ENCODE results near the gene CHURC1. TPM values are rescaled to one million over a fixed set of nuclear protein-coding genes. Genes with fewer than 3 reads are reported as not detected.

Gene CHURC1
- 10 to 100 TPM; 52.4 to 79.2 (median 63.8) TPM for total RNA-seq

DNA sequence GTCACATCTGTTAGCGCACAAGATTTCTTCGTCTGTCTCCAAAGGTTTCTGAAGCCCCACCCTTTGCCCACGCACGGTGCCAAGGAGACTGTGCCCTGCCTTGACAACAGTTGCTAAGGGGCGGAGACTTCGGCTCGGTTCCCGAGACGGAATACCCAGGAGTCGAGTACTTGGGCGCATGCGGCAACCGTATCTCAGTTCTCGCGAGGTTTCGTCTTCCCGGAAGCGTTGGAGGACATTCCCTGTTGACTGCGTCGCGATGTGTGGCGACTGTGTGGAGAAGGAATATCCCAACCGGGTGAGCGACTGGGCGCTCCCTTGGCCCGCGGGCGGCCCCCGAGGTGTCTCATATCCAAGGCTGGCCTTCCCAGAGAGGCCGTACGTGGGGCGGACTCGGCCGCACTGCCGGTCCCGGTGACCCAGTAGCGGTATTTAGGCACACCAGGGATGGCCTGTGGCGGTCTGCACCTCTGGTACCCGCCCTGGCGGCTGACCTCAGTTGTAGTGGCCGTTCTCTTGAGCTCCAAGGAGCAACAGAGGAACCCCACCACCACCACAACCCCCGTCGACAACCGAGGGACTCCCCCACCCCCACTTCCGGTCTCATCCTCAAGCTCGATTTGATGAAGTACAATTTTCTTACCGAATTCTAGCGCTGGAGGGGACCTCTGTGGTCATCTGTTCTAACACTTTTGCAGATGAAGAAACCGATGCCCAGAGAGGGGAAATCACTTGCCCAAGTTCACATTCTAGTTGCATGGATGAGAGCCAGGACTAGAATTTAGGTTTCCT lies at the start of gene CHURC1:
CHURC1 (plus strand) TSS at position 219 of the 792 bp plus-strand sequence; CDS start at position 260, 41 bp downstream.
- DNase-seq (ENCODE audit: low spot score in 2 of 2): peak; percentile 99
- peak within 1 kb of the TSS; percentile 81 for H3K4me3 ChIP-seq (ENCODE audit: low read depth, poor library complexity, severe bottlenecking)
- peak in 1 of 2 donors; percentile 83 for TF ChIP-seq POLR2A (IDR thresholded peaks at IDR 0.05)
- TF ChIP-seq, protein P1, sequence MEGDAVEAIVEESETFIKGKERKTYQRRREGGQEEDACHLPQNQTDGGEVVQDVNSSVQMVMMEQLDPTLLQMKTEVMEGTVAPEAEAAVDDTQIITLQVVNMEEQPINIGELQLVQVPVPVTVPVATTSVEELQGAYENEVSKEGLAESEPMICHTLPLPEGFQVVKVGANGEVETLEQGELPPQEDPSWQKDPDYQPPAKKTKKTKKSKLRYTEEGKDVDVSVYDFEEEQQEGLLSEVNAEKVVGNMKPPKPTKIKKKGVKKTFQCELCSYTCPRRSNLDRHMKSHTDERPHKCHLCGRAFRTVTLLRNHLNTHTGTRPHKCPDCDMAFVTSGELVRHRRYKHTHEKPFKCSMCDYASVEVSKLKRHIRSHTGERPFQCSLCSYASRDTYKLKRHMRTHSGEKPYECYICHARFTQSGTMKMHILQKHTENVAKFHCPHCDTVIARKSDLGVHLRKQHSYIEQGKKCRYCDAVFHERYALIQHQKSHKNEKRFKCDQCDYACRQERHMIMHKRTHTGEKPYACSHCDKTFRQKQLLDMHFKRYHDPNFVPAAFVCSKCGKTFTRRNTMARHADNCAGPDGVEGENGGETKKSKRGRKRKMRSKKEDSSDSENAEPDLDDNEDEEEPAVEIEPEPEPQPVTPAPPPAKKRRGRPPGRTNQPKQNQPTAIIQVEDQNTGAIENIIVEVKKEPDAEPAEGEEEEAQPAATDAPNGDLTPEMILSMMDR (IDR thresholded peaks at IDR 0.05): no peak
- intact Hi-C loops (cut with DNase I; ENCODE audit: low total_unique reads): no loop called here
- 0 to 1% methylated on average over 26 to 41 of the region's 49 CpGs for WGBS, 2 donors

DNA sequence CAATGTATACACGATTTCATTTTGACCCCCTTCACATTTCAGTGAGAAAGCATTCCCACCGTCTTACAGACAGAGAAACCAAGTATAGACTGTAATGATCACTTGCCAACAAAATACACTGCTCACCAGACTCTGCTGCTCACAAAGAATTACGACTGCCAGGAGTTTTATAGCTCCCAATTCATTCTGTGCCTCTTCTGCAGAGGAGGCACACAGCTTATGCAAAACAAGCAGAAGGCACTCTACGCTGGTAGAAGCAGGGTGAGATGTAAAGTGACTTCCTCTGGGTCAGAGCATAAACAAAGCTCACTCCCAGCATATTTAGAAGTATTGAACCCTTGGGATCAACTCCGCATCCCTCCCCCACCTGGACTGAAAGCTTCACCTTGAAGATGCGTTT lies 49.1 kb upstream of the CHURC1 start:
- no peak for DNase-seq (ENCODE audit: low spot score in 2 of 2)
- no peak for TF ChIP-seq POLR2A (IDR thresholded peaks at IDR 0.05)
- TF ChIP-seq, protein P1 (IDR thresholded peaks at IDR 0.05): no peak
- intact Hi-C loops (cut with DNase I; ENCODE audit: low total_unique reads): no loop called here
- no peak overlapping the region for H3K4me3 ChIP-seq (ENCODE audit: low read depth, poor library complexity, severe bottlenecking)
- 56 to 68% methylated on average over 6 of the region's 6 CpGs for WGBS, 2 donors

DNA sequence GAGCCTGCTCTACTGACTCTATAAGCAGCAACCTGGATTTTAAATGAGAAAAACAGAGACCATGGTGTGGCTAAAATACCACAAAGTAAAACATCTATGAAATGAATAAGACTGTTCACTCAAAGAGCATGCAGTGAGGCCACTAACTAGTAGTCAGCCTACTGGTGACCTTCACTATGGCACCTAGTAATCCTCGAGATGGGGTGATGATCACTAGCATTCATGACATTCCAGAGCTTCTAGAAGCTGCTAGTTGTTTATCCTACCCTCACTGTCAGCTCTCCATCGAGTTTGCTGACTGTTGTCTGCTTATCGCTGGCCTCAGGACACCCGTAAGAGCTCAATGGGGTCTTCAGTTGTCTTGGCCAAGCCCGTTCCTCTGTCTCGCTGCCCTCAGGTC lies 48.3 kb upstream of the CHURC1 start:
- WGBS, 2 donors: 78 to 89% methylated on average over 6 of the region's 6 CpGs
- TF ChIP-seq, protein P1 (IDR thresholded peaks at IDR 0.05): no peak
- no peak for TF ChIP-seq POLR2A (IDR thresholded peaks at IDR 0.05)
- no peak for DNase-seq (ENCODE audit: low spot score in 2 of 2)
- H3K4me3 ChIP-seq (ENCODE audit: low read depth, poor library complexity, severe bottlenecking): no peak overlapping the region
- intact Hi-C loops (cut with DNase I; ENCODE audit: low total_unique reads): no loop called here

DNA sequence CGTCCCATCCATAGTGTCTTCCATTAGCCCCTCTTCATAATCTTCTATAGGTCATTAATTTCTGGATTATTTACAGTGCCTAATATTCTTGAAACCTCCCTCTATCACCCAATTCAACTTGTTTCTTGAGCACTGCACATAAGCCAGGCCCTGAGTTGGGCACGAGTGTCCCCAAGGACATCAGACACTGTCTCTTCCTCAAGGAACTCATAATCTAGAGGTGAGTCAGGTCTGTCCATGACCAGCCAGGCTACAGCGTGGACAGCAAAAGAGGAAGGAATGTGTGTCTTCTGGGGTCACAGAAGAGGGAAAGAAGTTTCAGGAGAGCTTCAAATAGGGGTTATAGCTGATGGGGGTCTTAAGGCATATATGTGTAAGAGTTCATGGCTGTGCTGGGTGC lies 47.1 kb upstream of the CHURC1 start:
- DNase-seq (ENCODE audit: low spot score in 2 of 2): no peak
- TF ChIP-seq, protein P1 (IDR thresholded peaks at IDR 0.05): no peak
- no peak for TF ChIP-seq POLR2A (IDR thresholded peaks at IDR 0.05)
- WGBS, 2 donors: 93 to 97% methylated on average over 3 of the region's 3 CpGs
- no peak overlapping the region for H3K4me3 ChIP-seq (ENCODE audit: low read depth, poor library complexity, severe bottlenecking)
- intact Hi-C loops (cut with DNase I; ENCODE audit: low total_unique reads): no loop called here

DNA sequence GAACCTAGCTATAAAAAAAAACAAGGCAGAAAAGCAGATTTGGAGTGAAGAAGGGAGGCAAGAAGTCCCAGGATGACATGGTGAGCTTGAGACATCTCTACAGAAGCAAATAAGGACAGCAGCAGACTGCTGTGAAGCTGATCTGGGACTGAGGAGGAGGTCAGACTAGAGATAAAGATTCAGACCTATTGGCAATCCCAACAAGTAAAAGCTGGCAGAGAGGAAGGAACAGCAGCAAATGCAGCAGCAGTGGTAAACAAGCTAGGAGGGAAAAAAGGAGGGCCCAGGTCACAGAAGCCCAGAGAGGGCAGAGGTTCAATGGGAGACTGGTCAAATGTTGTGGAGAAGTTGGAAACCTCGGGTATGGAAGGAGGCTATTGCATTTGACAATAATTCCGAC lies 45.9 kb upstream of the CHURC1 start:
- WGBS, 2 donors: 79 to 90% methylated on average over 2 of the region's 2 CpGs
- no peak for TF ChIP-seq POLR2A (IDR thresholded peaks at IDR 0.05)
- TF ChIP-seq, protein P1 (IDR thresholded peaks at IDR 0.05): no peak
- intact Hi-C loops (cut with DNase I; ENCODE audit: low total_unique reads): no loop called here

More for the DNA sequence above, 45.9 kb upstream of the CHURC1 start:
- no peak for DNase-seq (ENCODE audit: low spot score in 2 of 2)
- H3K4me3 ChIP-seq (ENCODE audit: low read depth, poor library complexity, severe bottlenecking): no peak overlapping the region
